ENCODE data around the gene TEPSIN.
A peak's percentile ranks its signal among the peaks of the same experiment; 100 is the strongest.

TEPSIN gene

GRCh38 chr17:81241203-81241602 lies 2.3 kb upstream of the TEPSIN start:
- TF ChIP-seq, protein P1, sequence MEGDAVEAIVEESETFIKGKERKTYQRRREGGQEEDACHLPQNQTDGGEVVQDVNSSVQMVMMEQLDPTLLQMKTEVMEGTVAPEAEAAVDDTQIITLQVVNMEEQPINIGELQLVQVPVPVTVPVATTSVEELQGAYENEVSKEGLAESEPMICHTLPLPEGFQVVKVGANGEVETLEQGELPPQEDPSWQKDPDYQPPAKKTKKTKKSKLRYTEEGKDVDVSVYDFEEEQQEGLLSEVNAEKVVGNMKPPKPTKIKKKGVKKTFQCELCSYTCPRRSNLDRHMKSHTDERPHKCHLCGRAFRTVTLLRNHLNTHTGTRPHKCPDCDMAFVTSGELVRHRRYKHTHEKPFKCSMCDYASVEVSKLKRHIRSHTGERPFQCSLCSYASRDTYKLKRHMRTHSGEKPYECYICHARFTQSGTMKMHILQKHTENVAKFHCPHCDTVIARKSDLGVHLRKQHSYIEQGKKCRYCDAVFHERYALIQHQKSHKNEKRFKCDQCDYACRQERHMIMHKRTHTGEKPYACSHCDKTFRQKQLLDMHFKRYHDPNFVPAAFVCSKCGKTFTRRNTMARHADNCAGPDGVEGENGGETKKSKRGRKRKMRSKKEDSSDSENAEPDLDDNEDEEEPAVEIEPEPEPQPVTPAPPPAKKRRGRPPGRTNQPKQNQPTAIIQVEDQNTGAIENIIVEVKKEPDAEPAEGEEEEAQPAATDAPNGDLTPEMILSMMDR (IDR thresholded peaks at IDR 0.05; ENCODE audit: borderline replicate concordance, insufficient read depth, low read depth, low read length), result no peak
- H3K4me3 ChIP-seq (ENCODE audit: low read depth, low read length), result no peak overlapping the region

DNA sequence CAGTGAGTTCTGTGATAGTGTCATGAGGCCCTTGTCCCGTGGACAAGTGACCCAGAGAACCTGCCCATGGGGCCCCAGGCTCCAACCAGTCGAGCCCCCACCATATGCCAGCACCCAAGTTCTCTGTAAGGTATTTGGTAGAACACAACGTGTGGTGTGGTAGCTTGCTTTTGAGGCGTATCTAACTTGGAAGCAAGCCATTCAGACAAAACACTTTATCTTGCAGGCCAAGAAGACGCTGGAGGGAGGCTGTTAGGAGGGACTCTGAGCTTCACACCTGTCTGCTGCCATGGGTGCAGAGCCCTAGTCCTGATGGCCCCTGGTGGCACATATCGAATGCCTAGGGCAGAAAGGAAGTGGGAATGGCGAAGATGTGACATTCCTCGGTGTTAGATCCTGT lies 1.9 kb upstream of the TEPSIN start:
- no peak overlapping the region for H3K4me3 ChIP-seq (ENCODE audit: low read depth, low read length)
- TF ChIP-seq, protein P1 (IDR thresholded peaks at IDR 0.05; ENCODE audit: borderline replicate concordance, insufficient read depth, low read depth, low read length), result no peak

- TF ChIP-seq, protein P1 (IDR thresholded peaks at IDR 0.05; ENCODE audit: borderline replicate concordance, insufficient read depth, low read depth, low read length), result no peak
- H3K4me3 ChIP-seq (ENCODE audit: low read depth, low read length), result peak overlapping the region; percentile 74
Observed at GRCh38 chr17:81239714-81240555, 1.1 kb upstream of the TEPSIN start.

GRCh38 chr17:81238490-81238814 lies 403 bp downstream of the TEPSIN start:
- H3K4me3 ChIP-seq (ENCODE audit: low read depth, low read length), result peak overlapping the region; percentile 81
- TF ChIP-seq, protein P1 (IDR thresholded peaks at IDR 0.05; ENCODE audit: borderline replicate concordance, insufficient read depth, low read depth, low read length), result no peak

- TF ChIP-seq, protein P1 (IDR thresholded peaks at IDR 0.05; ENCODE audit: borderline replicate concordance, insufficient read depth, low read depth, low read length), result no peak
- peak overlapping the region; percentile 81 for H3K4me3 ChIP-seq (ENCODE audit: low read depth, low read length)
Observed at GRCh38 chr17:81237591-81238489, 1.0 kb downstream of the TEPSIN start.

DNA sequence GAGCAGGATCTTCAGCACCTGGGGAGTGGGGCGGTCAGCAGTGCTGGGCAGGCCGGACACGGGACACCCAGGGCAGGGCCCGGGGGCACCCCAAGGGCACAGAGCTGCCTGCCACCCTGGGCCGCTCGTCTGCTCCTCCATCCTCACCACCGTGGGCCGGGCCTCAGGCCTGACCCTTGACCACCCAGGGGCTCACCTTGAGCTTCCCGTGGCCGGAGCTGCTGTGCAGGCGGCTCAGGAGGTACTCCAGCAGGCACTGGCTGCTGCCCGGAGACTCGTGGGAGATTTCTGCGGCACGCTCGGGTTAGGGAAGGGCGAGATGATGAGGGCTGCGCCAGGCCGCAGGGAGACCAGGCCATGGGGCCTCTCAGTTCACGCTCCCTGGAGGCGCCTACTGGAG lies 2.1 kb downstream of the TEPSIN start:
- TF ChIP-seq, protein P1 (IDR thresholded peaks at IDR 0.05; ENCODE audit: borderline replicate concordance, insufficient read depth, low read depth, low read length), result no peak
- no peak overlapping the region for H3K4me3 ChIP-seq (ENCODE audit: low read depth, low read length)

Data from GM12875 (cell line).